ENCODE data around the gene CLIC1.

Gene CLIC1

GRCh38 chr6:31765559-31765909 lies 29.2 kb upstream of the CLIC1 start:
- TF ChIP-seq, protein P1, sequence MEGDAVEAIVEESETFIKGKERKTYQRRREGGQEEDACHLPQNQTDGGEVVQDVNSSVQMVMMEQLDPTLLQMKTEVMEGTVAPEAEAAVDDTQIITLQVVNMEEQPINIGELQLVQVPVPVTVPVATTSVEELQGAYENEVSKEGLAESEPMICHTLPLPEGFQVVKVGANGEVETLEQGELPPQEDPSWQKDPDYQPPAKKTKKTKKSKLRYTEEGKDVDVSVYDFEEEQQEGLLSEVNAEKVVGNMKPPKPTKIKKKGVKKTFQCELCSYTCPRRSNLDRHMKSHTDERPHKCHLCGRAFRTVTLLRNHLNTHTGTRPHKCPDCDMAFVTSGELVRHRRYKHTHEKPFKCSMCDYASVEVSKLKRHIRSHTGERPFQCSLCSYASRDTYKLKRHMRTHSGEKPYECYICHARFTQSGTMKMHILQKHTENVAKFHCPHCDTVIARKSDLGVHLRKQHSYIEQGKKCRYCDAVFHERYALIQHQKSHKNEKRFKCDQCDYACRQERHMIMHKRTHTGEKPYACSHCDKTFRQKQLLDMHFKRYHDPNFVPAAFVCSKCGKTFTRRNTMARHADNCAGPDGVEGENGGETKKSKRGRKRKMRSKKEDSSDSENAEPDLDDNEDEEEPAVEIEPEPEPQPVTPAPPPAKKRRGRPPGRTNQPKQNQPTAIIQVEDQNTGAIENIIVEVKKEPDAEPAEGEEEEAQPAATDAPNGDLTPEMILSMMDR (IDR thresholded peaks at IDR 0.05): no peak

DNA sequence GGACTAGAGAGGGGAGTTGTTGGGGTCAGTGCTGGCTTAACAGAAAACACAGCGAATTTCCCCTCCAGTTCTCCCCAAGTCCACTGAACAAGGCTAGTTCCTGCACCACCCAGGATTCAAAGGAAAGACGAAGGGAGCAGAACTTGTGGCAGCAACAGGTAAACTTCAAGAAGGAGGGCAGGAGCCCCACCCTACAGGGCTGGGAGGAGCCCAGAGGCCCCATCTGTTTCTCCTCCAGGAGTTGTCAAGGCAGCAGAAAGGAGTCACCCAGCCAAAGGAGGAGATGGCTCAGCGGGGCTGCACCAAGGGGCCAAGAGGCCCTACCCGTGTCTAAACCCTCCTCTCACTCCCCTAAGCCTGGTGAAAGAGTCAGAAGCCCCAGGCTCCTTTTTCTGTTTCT lies 27.9 kb upstream of the CLIC1 start:
- TF ChIP-seq, protein P1 (IDR thresholded peaks at IDR 0.05): no peak

DNA sequence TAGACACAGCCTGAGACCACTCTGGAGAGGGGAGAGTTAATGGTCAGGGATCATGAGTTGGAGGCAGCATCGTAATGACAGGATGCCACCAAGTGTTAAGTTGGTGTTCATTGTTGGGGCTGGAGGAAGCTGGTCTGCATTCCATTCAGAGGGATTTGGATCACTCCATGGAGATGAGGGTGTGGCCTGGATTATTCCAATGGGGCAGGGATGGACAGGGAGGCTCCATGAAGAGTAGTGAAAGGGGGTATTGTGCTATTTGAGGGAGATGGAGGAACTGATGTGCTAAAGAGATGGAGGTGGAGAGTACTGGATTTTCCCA lies 27.2 kb upstream of the CLIC1 start:
- TF ChIP-seq, protein P1 (IDR thresholded peaks at IDR 0.05): no peak

DNA sequence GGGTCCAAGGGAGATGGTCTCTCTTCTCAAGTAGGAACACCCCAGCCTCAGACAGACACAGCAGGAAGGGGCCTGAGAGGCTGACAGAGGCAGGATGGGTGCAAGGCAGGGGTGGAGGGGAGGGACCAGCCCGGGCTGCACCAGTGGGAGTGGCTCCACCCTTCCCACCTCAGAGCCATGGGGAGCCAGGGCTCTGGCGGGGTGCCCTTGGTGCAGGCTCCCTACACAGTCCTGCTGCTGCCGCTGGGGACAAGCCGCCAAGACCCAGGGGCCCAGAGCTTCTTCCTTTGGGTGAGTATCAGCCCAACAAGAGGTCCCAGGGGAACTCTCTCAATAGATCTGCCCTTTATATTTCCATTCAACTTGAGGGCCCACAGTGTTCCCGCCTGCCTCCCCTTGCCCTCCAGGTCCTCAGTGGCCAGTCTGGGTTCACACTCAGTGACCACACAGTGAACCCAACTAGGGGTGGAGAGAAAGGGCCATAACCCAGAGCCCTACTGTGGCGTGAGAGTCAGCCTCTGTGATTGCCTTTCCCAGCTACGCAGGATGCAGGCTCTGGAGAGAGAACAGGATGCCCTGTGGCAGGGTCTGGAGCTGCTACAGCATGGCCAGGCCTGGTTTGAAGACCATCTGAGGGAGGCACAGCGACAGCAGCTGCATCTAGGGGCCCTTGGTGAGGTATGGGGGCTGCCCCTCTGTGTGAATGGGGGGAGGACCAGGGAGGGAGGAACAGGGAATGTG lies 26.7 kb upstream of the CLIC1 start:
- TF ChIP-seq, protein P1 (IDR thresholded peaks at IDR 0.05): no peak

GRCh38 chr6:31762356-31762755 lies 26.0 kb upstream of the CLIC1 start, which contains the start of gene SAPCD1:
TSS of gene SAPCD1 (plus strand) at chr6:31762656. CDS start at chr6:31763055, 399 bp downstream.
- TF ChIP-seq, protein P1 (IDR thresholded peaks at IDR 0.05): no peak

GRCh38 chr6:31761343-31761742 lies 25.0 kb upstream of the CLIC1 start:
- TF ChIP-seq, protein P1 (IDR thresholded peaks at IDR 0.05): no peak

DNA sequence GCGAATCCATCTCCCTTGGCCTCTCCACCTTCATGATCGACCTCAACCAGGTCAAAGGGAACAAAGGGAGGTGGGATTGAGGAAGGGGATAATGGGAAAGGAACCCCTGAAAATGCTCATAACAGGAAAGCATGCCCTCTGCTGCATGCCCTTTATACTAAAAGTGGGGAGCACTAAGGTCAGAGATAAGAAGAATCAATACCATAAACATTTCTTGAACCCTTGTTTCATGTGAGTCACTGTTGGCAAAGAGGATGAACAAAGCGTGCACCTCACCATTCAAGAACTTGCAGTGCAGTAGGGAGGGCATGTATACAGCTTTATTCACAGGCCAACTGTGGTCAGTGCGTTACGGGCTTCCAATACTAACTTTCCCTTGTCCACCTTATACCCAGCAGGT lies 24.5 kb upstream of the CLIC1 start:
- TF ChIP-seq, protein P1 (IDR thresholded peaks at IDR 0.05): no peak

GRCh38 chr6:31758281-31758680 lies 22.0 kb upstream of the CLIC1 start:
- TF ChIP-seq, protein P1 (IDR thresholded peaks at IDR 0.05): no peak

Measured in LNCAP (cell line).